Measurements from ENCODE around the gene AQP1. TPM values are rescaled to one million over a fixed set of nuclear protein-coding genes. Genes with fewer than 3 reads are reported as not detected.

Gene AQP1
- total and polyA plus RNA-seq, 3 donors from 2014 or later = 15.2 to 55.8 (median 28.1) TPM

DNA sequence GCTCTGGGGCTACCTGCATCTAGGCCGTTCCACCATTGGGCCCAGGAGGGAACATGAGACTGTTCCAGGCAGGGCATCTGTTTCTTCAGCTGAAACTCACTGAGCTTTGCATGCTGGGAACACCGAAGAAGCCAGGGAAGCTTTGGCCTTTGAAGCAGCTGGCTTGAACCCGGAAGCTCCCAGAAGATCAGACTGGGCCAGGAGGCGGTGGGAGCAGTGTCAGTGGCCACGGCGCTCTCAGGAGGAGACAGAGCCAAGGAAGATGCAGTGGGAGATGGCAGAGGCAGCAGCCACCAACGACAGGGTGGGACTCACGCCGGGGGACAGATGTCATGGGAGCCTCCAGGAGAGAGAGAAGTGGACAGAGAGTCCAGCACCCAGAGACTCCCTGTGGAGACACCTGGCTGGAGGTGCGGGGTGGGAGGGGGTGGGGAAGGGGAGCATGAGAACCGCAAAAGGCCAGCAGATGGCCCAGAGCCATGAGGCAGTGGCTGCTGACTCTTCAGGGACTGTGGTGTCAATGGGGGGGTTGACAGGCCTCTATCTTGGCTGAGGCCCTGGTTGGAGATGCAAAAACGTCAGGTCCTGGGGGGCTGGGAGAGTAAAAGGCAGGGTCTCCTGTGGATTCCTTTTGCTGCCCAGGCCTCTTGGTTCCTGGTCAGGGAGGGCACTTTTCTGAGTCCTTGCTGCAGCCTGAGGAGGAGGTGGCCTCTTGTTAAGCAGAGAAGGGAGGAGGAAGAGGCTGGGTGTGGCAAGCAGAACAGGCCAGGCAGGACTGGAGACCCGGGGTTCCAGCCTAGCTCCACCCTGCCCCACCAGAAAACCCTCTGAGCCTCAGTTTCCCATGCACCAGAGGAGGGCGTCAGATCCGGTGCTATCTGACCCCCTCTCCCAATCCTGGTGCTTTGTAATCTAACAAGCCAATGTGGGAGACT lies 6.3 kb upstream of the AQP1 start:
- Histone ChIP-seq H3K27ac (no peak overlapping the region), H3K9me3 (no peaks in the 10 kb centered on the region), H3K27me3 (no peaks in the 10 kb centered on the region), H3K4me1 (peaks cover 16% of the 10 kb centered on the region), H3K36me3 (ENCODE audit: low read depth, missing control alignments) (no peaks in the 10 kb centered on the region), H3K4me3 (no peak overlapping the region)
- TF ChIP-seq POLR2A (IDR thresholded peaks at IDR 0.05) = no peak
- TF ChIP-seq, protein P1, sequence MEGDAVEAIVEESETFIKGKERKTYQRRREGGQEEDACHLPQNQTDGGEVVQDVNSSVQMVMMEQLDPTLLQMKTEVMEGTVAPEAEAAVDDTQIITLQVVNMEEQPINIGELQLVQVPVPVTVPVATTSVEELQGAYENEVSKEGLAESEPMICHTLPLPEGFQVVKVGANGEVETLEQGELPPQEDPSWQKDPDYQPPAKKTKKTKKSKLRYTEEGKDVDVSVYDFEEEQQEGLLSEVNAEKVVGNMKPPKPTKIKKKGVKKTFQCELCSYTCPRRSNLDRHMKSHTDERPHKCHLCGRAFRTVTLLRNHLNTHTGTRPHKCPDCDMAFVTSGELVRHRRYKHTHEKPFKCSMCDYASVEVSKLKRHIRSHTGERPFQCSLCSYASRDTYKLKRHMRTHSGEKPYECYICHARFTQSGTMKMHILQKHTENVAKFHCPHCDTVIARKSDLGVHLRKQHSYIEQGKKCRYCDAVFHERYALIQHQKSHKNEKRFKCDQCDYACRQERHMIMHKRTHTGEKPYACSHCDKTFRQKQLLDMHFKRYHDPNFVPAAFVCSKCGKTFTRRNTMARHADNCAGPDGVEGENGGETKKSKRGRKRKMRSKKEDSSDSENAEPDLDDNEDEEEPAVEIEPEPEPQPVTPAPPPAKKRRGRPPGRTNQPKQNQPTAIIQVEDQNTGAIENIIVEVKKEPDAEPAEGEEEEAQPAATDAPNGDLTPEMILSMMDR (IDR thresholded peaks at IDR 0.05) = no peak
- intact Hi-C loops (cut with DNase I; ENCODE audit: low total_unique reads) = no loop called here
- WGBS, 2 donors = 80 to 89% methylated on average over 15 of the region's 15 CpGs
- DNase-seq = no peak

DNA sequence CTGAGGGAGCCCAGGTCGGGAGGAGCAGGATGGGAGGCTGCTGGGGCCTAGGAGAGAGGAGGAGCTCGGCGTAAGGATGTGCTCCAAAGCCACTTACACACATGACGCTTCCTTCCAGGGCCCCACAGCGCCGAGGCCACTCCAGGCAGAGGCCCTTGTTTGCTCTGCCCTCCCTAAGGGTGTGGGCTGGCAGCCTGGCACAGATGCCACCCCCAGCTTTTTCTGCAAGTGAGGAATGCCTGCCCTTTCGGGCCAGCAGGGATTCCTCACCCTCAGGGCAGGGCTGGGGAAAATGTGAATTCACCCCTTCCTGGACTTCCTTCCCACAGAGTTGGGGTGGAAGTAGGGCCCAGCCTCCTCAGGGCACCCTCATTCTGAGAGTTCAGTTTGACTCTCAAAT lies 5.6 kb upstream of the AQP1 start:
- WGBS, 2 donors = 63 to 72% methylated on average over 7 of the region's 7 CpGs
- no peaks in the 10 kb centered on the region for H3K27me3 ChIP-seq
- no peak overlapping the region for H3K27ac ChIP-seq
- no peaks in the 10 kb centered on the region for H3K9me3 ChIP-seq
- H3K4me1 ChIP-seq = peaks cover 16% of the 10 kb centered on the region
- H3K36me3 ChIP-seq (ENCODE audit: low read depth, missing control alignments) = no peaks in the 10 kb centered on the region
- intact Hi-C loops (cut with DNase I; ENCODE audit: low total_unique reads) = no loop called here
- DNase-seq = no peak
- H3K4me3 ChIP-seq = no peak overlapping the region
- no peak for TF ChIP-seq POLR2A (IDR thresholded peaks at IDR 0.05)
- TF ChIP-seq, protein P1 (IDR thresholded peaks at IDR 0.05) = no peak

DNA sequence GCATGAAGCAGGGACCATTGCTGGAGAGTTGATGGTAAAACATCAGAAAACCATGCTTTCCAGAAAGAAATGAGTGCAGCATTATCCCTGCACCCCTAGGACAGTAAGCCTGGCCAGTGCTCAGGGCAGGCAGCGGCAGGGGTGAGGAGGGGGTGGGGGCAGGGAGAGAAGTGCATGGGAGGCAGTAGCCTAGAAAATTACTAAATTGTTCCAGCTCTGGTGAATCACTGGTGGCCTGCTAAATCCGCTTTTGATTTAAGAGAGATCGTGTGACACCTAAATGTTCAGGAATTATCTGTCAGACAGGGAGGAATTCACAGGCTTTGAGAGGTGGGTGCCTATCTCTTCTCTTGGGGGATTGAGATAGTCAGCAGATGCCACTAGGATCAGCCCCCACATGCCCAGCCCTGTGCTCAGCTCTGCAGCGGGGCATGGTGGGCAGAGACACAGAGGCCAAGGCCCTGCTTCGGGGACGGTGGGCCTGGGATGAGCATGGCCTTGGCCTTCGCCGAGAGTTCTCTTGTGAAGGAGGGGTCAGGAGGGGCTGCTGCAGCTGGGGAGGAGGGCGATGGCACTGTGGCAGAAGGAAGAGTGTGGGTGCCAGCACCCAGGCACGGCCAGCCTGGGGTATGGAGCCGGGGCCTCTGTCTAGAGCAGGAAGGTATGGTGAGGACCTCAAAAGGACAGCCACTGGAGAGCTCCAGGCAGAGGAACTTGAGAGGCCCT lies 5.0 kb upstream of the AQP1 start:
- Histone ChIP-seq H3K27ac (no peak overlapping the region), H3K36me3 (ENCODE audit: low read depth, missing control alignments) (no peaks in the 10 kb centered on the region), H3K9me3 (no peaks in the 10 kb centered on the region), H3K4me3 (no peak overlapping the region), H3K27me3 (no peaks in the 10 kb centered on the region), H3K4me1 (peaks cover 16% of the 10 kb centered on the region)
- intact Hi-C loops (cut with DNase I; ENCODE audit: low total_unique reads) = no loop called here
- DNase-seq = no peak
- TF ChIP-seq POLR2A (IDR thresholded peaks at IDR 0.05) = no peak
- TF ChIP-seq, protein P1 (IDR thresholded peaks at IDR 0.05) = no peak
- 64 to 87% methylated on average over 11 of the region's 11 CpGs for WGBS, 2 donors

DNA sequence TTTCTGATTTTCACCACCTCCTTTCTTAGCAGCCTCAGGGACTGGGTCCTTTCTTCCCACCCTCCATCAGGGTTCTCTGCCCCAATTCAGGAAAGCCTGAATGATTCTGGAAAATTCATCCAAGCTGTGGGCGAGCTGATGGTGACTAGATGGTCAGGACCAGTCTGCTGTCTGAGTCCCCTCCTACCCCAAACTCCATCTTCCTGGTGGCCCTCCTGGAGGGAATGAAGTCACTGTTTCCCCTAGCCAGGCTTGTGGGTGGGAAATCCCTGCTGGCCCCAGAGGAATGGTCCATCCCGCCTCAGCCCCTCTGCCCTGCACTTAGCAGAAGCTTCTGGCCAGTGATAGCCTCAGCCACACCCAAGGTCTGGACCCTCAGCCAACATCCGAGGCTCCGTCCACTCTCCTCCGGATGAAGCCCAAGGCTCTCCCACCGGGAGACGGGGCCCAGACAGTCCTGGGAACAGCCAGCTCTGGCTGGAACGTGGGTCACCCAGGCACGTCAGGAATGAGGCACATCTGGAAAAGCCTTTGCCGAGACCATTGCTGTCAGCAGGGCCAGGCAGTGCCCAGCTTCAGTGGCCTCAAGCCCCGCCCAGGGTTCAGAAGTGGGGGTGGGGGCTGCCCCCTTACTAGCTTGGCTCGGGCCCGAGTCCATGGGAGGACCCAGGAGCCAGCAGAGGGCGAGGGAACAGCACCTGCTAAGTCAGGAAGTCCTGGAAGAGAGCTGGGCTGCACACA lies 4.0 kb upstream of the AQP1 start:
- TF ChIP-seq, protein P1 (IDR thresholded peaks at IDR 0.05) = no peak
- no peak overlapping the region for H3K4me3 ChIP-seq
- H3K27ac ChIP-seq = no peak overlapping the region
- H3K4me1 ChIP-seq = peaks cover 16% of the 10 kb centered on the region
- no peaks in the 10 kb centered on the region for H3K36me3 ChIP-seq (ENCODE audit: low read depth, missing control alignments)
- 62 to 69% methylated on average over 7 to 9 of the region's 14 CpGs for WGBS, 2 donors
- intact Hi-C loops (cut with DNase I; ENCODE audit: low total_unique reads) = no loop called here
- no peaks in the 10 kb centered on the region for H3K9me3 ChIP-seq
- H3K27me3 ChIP-seq = no peaks in the 10 kb centered on the region
- DNase-seq = no peak

Measured in testis (tissue), 3 donors.